ENCODE data around the gene PLXNA4.

Gene PLXNA4

GRCh38 chr7:132485600-132486273, 90.5 kb downstream of the PLXNA4 start:
- no peak for TF ChIP-seq GATA2 (IDR thresholded peaks at IDR 0.05; ENCODE audit: low read depth, low read length)
- no peak for TF ChIP-seq GATA3 (IDR thresholded peaks at IDR 0.05; ENCODE audit: low read depth, low read length)

- TF ChIP-seq GATA2 (IDR thresholded peaks at IDR 0.05; ENCODE audit: low read depth, low read length) = no peak
- no peak for TF ChIP-seq GATA3 (IDR thresholded peaks at IDR 0.05; ENCODE audit: low read depth, low read length)
These were observed 91.1 kb downstream of the PLXNA4 start for GRCh38 chr7:132485136-132485535.

GRCh38 chr7:132482866-132483265, 93.4 kb downstream of the PLXNA4 start:
- TF ChIP-seq GATA2 (IDR thresholded peaks at IDR 0.05; ENCODE audit: low read depth, low read length) (no peak), GATA3 (IDR thresholded peaks at IDR 0.05; ENCODE audit: low read depth, low read length) (no peak)

GRCh38 chr7:132480534-132480933, 95.7 kb downstream of the PLXNA4 start:
- TF ChIP-seq GATA3 (IDR thresholded peaks at IDR 0.05; ENCODE audit: low read depth, low read length) (no peak), GATA2 (IDR thresholded peaks at IDR 0.05; ENCODE audit: low read depth, low read length) (no peak)

- TF ChIP-seq GATA3 (IDR thresholded peaks at IDR 0.05; ENCODE audit: low read depth, low read length) = no peak
- no peak for TF ChIP-seq GATA2 (IDR thresholded peaks at IDR 0.05; ENCODE audit: low read depth, low read length)
These were observed 99.7 kb downstream of the PLXNA4 start for GRCh38 chr7:132476541-132476940.

GRCh38 chr7:132475669-132476116, 100.6 kb downstream of the PLXNA4 start:
- no peak for TF ChIP-seq GATA3 (IDR thresholded peaks at IDR 0.05; ENCODE audit: low read depth, low read length)
- TF ChIP-seq GATA2 (IDR thresholded peaks at IDR 0.05; ENCODE audit: low read depth, low read length) = peak; percentile 45; the same call in 1 of the 2 replicates

GRCh38 chr7:132475037-132475668, 101.1 kb downstream of the PLXNA4 start:
- TF ChIP-seq GATA2 (IDR thresholded peaks at IDR 0.05; ENCODE audit: low read depth, low read length) = no peak
- TF ChIP-seq GATA3 (IDR thresholded peaks at IDR 0.05; ENCODE audit: low read depth, low read length) = no peak

GRCh38 chr7:132472463-132473120, 103.7 kb downstream of the PLXNA4 start:
- TF ChIP-seq GATA2 (IDR thresholded peaks at IDR 0.05; ENCODE audit: low read depth, low read length) = no peak
- TF ChIP-seq GATA3 (IDR thresholded peaks at IDR 0.05; ENCODE audit: low read depth, low read length) = no peak

- TF ChIP-seq GATA3 (IDR thresholded peaks at IDR 0.05; ENCODE audit: low read depth, low read length) = no peak
- no peak for TF ChIP-seq GATA2 (IDR thresholded peaks at IDR 0.05; ENCODE audit: low read depth, low read length)
These were observed 104.8 kb downstream of the PLXNA4 start for GRCh38 chr7:132471515-132471914.

GRCh38 chr7:132469681-132470080, 106.6 kb downstream of the PLXNA4 start:
- no peak for TF ChIP-seq GATA2 (IDR thresholded peaks at IDR 0.05; ENCODE audit: low read depth, low read length)
- TF ChIP-seq GATA3 (IDR thresholded peaks at IDR 0.05; ENCODE audit: low read depth, low read length) = no peak

GRCh38 chr7:132469264-132469663, 107.0 kb downstream of the PLXNA4 start:
- TF ChIP-seq GATA3 (IDR thresholded peaks at IDR 0.05; ENCODE audit: low read depth, low read length) (no peak), GATA2 (IDR thresholded peaks at IDR 0.05; ENCODE audit: low read depth, low read length) (no peak)

- no peak for TF ChIP-seq GATA3 (IDR thresholded peaks at IDR 0.05; ENCODE audit: low read depth, low read length)
- TF ChIP-seq GATA2 (IDR thresholded peaks at IDR 0.05; ENCODE audit: low read depth, low read length) = no peak
These were observed 109.9 kb downstream of the PLXNA4 start for GRCh38 chr7:132466367-132466766.

- no peak for TF ChIP-seq GATA2 (IDR thresholded peaks at IDR 0.05; ENCODE audit: low read depth, low read length)
- no peak for TF ChIP-seq GATA3 (IDR thresholded peaks at IDR 0.05; ENCODE audit: low read depth, low read length)
These were observed 110.8 kb downstream of the PLXNA4 start for GRCh38 chr7:132465516-132465915.

GRCh38 chr7:132464740-132465139, 111.5 kb downstream of the PLXNA4 start:
- TF ChIP-seq GATA2 (IDR thresholded peaks at IDR 0.05; ENCODE audit: low read depth, low read length) (no peak), GATA3 (IDR thresholded peaks at IDR 0.05; ENCODE audit: low read depth, low read length) (no peak)

GRCh38 chr7:132463922-132464321, 112.3 kb downstream of the PLXNA4 start:
- TF ChIP-seq GATA2 (IDR thresholded peaks at IDR 0.05; ENCODE audit: low read depth, low read length) (no peak), GATA3 (IDR thresholded peaks at IDR 0.05; ENCODE audit: low read depth, low read length) (no peak)

All from SH-SY5Y (cell line).